Pancreas (tissue), 10 donors: Measurements from ENCODE around the gene OR7G3. TPM values are rescaled to one million over a fixed set of nuclear protein-coding genes. Genes with fewer than 3 reads are reported as not detected.

ENCODE experiments used
- ATAC-seq, 4 donors: fragments of 200-7000 bp; cut with Tn5 transposase; one replicate each; pipeline versions ENCODE4 v1.8.0 to v1.9.1; 2020; ENCODE audit warnings: mild to moderate bottlenecking in 4 of 4, moderate library complexity in 4 of 4
- DNase-seq, 6 donors: peaks; one replicate each; pipeline ENCODE4 v3.0.0-alpha.2; 2020
- FAIRE-seq: peaks from 2 replicates; lab custom pipeline; 2012; peaks lifted over from hg19 to GRCh38; lab: Jason Lieb, UNC
- H3K27ac ChIP-seq, 4 donors: fragments of 200-600 bp; sonication (generic); 1 replicate in 3 of 4; 2 replicates in 1 of 4; pipeline versions ENCODE4 v1.5.0 to v1.8.0; 2020
- H3K27me3 ChIP-seq, 4 donors: fragments of 200-600 bp; one replicate each; pipeline ENCODE4 v1.8.0; 2021
- H3K36me3 ChIP-seq, 3 donors: fragments of 200-600 bp; sonication (generic) in 1 of 3; one replicate each; pipeline versions ENCODE4 v1.5.0 to v1.8.0; 2020 to 2021
- H3K4me1 ChIP-seq, 3 donors: fragments of 200-600 bp; one replicate each; pipeline ENCODE4 v1.8.0; 2021
- H3K4me3 ChIP-seq, 4 donors: fragments of 200-600 bp; sonication (generic) in 2 of 4; one replicate each; pipeline versions ENCODE4 v1.5.0 to v1.8.0; 2020 to 2021
- H3K9me3 ChIP-seq, 4 donors: fragments of 200-600 bp; one replicate each; pipeline ENCODE4 v1.8.0; 2021
- CTCF ChIP-seq, 4 donors: fragments of 200-600 bp; sonication (generic) in 3 of 4; IDR thresholded peaks; one replicate each; pipeline versions ENCODE4 v1.5.0 to v1.8.0; 2021; ENCODE audit warnings: antibody characterized with exemption in 4 of 4
- WGBS, 2 donors: extraction: QIAGEN DNeasy Blood & Tissue Kit; methylation state at CpG; one replicate each; pipeline ENCODE4 v1.1.7; 2013; 5-methylcytosine and 5-hydroxymethylcytosine counted together
- intact Hi-C, 3 donors: fragments of 100-400 bp; cut with DNase I; formaldehyde crosslinking; loops; one replicate each; pipeline versions ENCODE4 v1.11.1 to v1.14.2; 2022
- polyA plus RNA-seq, 2 donors: library from polyadenylated mRNA; stranded (reverse); fragments of 200-250 nt; gene quantifications; one replicate each; pipeline ENCODE4 v1.2.3, GENCODE V29; 2013
- total RNA-seq, 6 donors: library from RNA; stranded (reverse); fragmentation: NEBNext Ultra II Directional in 4 of 6; extraction: Animal tissue kit (Norgen Biotek cat#: 25700) in 4 of 6; gene quantifications; one replicate each; pipeline versions ENCODE4 v1.2.1 to v1.2.4, GENCODE V29; 2021 to 2023
- donor health status: healthy with polysubstance abuse.
- donor health status: DM: no; HTN: no; CAD: no; lungs with moderate emphysema.
- donor health status: DM: no; HTN: no; CAD: no.
- donor health status: control.
- donor health status: control.
- donor health status: Bipolar disorder and iron deficiency.
- donor health status: DM: yes; HTN: yes; CAD: no.
- donor health status: DM: no; HTN: no; CAD: no.
- donor health status: DM: no; HTN: no; CAD: no.
- donor health status: DM: yes; HTN: yes; CAD: no.

The OR7G3 gene
- total and polyA plus RNA-seq, 8 donors: not detected

- no peak for DNase-seq
Measured at GRCh38 chr19:9150650-9151049, 23.9 kb upstream of the OR7G3 start.

GRCh38 chr19:9149997-9150396 lies 23.2 kb upstream of the OR7G3 start:
- H3K27me3 ChIP-seq: no peaks in the 10 kb centered on the region
- no peak for FAIRE-seq
- no peak overlapping the region for H3K4me3 ChIP-seq
- no peaks in the 10 kb centered on the region for H3K36me3 ChIP-seq
- TF ChIP-seq CTCF (IDR thresholded peaks at IDR 0.05): no peak
- DNase-seq: no peak
- H3K9me3 ChIP-seq: peaks cover 0 to 4% (median 0%) of the 10 kb centered on the region in 4 donors
- intact Hi-C loops: no loop called here
- no peak for ATAC-seq
- H3K4me1 ChIP-seq: no peaks in the 10 kb centered on the region
- no peak overlapping the region for H3K27ac ChIP-seq
- 88 to 98% methylated on average over 4 of the region's 4 CpGs for WGBS, 2 donors

More at GRCh38 chr19:9150650-9151049, 23.9 kb upstream of the OR7G3 start:
- H3K9me3 ChIP-seq: no peaks in the 10 kb centered on the region
- WGBS, 2 donors: 95% methylated on average over 5 of the region's 5 CpGs
- intact Hi-C loops: no loop called here
- H3K4me3 ChIP-seq: no peak overlapping the region
- FAIRE-seq (no peak), ATAC-seq (no peak)
- H3K27me3 ChIP-seq: no peaks in the 10 kb centered on the region
- H3K27ac ChIP-seq: no peak overlapping the region
- no peak for TF ChIP-seq CTCF (IDR thresholded peaks at IDR 0.05)
- no peaks in the 10 kb centered on the region for H3K4me1 ChIP-seq
- H3K36me3 ChIP-seq: no peaks in the 10 kb centered on the region

GRCh38 chr19:9148697-9149096 lies 21.9 kb upstream of the OR7G3 start:
- Histone ChIP-seq H3K27ac (no peak overlapping the region), H3K4me3 (no peak overlapping the region), H3K36me3 (no peaks in the 10 kb centered on the region), H3K27me3 (no peaks in the 10 kb centered on the region), H3K4me1 (no peaks in the 10 kb centered on the region), H3K9me3 (peaks cover 0 to 7% (median 0%) of the 10 kb centered on the region in 4 donors)
- TF ChIP-seq CTCF (IDR thresholded peaks at IDR 0.05): no peak
- WGBS, 2 donors: 98% methylated on average over 3 of the region's 3 CpGs
- DNase-seq (no peak), FAIRE-seq (no peak), ATAC-seq (no peak)
- intact Hi-C loops: no loop called here

GRCh38 chr19:9146882-9147281 lies 20.1 kb upstream of the OR7G3 start:
- Histone ChIP-seq H3K36me3 (no peaks in the 10 kb centered on the region), H3K4me3 (no peak overlapping the region), H3K4me1 (peaks cover 0 to 6% (median 2%) of the 10 kb centered on the region in 3 donors), H3K27me3 (no peaks in the 10 kb centered on the region), H3K27ac (no peak overlapping the region), H3K9me3 (peaks cover 0 to 7% (median 0%) of the 10 kb centered on the region in 4 donors)
- WGBS, 2 donors: 97 to 100% methylated on average over 1 of the region's 1 CpG
- intact Hi-C loops: no loop called here
- ATAC-seq (no peak), FAIRE-seq (no peak), DNase-seq (no peak)
- TF ChIP-seq CTCF (IDR thresholded peaks at IDR 0.05): no peak

GRCh38 chr19:9144920-9145319 lies 18.2 kb upstream of the OR7G3 start:
- Histone ChIP-seq H3K4me3 (no peak overlapping the region), H3K27ac (no peak overlapping the region), H3K27me3 (no peaks in the 10 kb centered on the region), H3K9me3 (peaks cover 0 to 7% (median 0%) of the 10 kb centered on the region in 4 donors), H3K36me3 (no peaks in the 10 kb centered on the region), H3K4me1 (peaks cover 6 to 14% (median 9%) of the 10 kb centered on the region in 3 donors)
- WGBS, 2 donors: 98 to 99% methylated on average over 5 of the region's 5 CpGs
- ATAC-seq (no peak), DNase-seq (no peak), FAIRE-seq (no peak)
- intact Hi-C loops: no loop called here
- no peak for TF ChIP-seq CTCF (IDR thresholded peaks at IDR 0.05)
